22Rv1 (cell line): ENCODE results near the gene ECE2.
A peak's percentile ranks its signal among the peaks of the same experiment; 100 is the strongest.

Experiments
- H3K27ac ChIP-seq: fragments of 450-650 bp; 2 replicates; pipeline ENCODE4 v1.5.1; 2017
- ZFX ChIP-seq: fragments of 450-650 bp; IDR thresholded peaks from 2 replicates; pipeline ENCODE4 v1.6.1; 2017; ENCODE audit warnings: antibody characterized with exemption, borderline replicate concordance
- TF ChIP-seq, protein P1 (sequence below): fragments of 450-650 bp; IDR thresholded peaks from 2 replicates; pipeline ENCODE4 v1.5.1; 2017; ENCODE audit warnings: mild to moderate bottlenecking

The ECE2 gene

DNA sequence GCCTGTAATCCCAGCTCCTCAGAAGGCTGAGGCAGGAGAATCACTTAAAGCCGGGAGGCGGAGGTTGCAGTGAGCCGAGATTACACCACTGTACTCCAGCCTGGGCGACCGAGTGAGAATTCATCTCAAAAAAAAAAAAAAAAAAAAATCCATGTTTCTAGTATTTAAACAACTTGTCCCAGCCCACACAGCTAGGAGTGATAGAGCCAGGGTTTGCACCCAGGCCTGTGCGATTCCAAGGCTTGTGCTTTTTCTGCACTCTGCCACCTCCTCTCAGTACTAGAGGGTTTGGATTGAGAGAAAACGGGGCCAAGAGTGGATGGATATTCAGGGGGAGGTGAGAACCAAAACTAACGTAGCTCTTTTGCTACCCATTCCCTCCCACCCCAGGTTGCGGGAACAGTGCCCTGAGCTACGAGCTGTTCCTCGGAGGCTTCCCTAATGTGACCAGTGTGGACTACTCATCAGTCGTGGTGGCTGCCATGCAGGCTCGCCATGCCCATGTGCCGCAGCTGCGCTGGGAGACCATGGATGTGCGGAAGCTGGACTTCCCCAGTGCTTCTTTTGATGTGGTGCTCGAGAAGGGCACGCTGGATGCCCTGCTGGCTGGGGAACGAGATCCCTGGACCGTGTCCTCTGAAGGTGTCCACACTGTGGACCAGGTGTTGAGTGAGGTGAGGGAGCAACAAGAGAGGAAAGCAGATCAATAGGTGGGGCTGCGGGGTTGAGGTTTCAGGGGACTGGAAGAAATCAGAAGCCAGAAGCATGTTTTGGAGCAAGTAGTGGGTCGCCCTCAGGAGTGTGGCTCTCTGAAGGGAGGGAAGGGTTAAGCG lies 18.5 kb upstream of the ECE2 start:
- TF ChIP-seq, protein P1, sequence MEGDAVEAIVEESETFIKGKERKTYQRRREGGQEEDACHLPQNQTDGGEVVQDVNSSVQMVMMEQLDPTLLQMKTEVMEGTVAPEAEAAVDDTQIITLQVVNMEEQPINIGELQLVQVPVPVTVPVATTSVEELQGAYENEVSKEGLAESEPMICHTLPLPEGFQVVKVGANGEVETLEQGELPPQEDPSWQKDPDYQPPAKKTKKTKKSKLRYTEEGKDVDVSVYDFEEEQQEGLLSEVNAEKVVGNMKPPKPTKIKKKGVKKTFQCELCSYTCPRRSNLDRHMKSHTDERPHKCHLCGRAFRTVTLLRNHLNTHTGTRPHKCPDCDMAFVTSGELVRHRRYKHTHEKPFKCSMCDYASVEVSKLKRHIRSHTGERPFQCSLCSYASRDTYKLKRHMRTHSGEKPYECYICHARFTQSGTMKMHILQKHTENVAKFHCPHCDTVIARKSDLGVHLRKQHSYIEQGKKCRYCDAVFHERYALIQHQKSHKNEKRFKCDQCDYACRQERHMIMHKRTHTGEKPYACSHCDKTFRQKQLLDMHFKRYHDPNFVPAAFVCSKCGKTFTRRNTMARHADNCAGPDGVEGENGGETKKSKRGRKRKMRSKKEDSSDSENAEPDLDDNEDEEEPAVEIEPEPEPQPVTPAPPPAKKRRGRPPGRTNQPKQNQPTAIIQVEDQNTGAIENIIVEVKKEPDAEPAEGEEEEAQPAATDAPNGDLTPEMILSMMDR = no peak
- TF ChIP-seq ZFX = no peak
- peak overlapping the region; percentile 4; the same call in 1 of the 2 replicates for H3K27ac ChIP-seq

GRCh38 chr3:184258926-184259325 lies 16.9 kb upstream of the ECE2 start:
- peak overlapping the region; percentile 85 for H3K27ac ChIP-seq
- TF ChIP-seq, protein P1 = no peak
- TF ChIP-seq ZFX = no peak

GRCh38 chr3:184259396-184259877 lies 16.4 kb upstream of the ECE2 start:
- TF ChIP-seq, protein P1 = no peak
- no peak for TF ChIP-seq ZFX
- peak overlapping the region; percentile 85 for H3K27ac ChIP-seq

GRCh38 chr3:184259878-184260723 lies 15.7 kb upstream of the ECE2 start:
- TF ChIP-seq, protein P1 = no peak
- no peak for TF ChIP-seq ZFX
- peak overlapping the region; percentile 85 for H3K27ac ChIP-seq

DNA sequence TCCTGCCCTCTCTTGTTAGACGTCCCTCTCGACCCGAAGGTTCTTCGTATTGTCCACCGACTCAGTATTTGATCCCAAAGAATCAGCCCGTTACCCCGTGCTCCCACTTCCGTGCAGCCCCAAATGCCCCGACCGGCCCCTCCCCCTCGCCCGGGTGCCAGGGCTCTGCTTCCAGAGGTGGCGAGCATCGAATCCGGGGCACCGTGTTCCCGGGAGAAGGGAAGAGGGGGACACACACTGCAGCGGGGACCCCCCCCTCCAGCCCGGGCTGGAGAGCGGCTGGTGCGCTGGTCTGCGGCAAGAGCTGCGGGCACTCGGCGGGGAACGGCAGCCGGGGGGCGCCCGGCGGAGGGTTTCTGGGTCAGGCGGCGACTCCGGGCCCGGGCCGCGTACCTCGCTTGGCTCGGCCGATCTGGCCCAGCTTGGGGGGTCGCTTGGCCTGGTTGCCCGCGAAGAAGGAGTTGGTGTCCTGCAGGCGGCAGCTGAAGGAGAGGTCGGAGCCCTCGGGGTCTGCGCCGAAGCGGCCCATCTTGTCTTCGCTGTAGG lies 15.0 kb upstream of the ECE2 start:
- H3K27ac ChIP-seq = peak overlapping the region; percentile 85
- TF ChIP-seq, protein P1 = no peak
- no peak for TF ChIP-seq ZFX

DNA sequence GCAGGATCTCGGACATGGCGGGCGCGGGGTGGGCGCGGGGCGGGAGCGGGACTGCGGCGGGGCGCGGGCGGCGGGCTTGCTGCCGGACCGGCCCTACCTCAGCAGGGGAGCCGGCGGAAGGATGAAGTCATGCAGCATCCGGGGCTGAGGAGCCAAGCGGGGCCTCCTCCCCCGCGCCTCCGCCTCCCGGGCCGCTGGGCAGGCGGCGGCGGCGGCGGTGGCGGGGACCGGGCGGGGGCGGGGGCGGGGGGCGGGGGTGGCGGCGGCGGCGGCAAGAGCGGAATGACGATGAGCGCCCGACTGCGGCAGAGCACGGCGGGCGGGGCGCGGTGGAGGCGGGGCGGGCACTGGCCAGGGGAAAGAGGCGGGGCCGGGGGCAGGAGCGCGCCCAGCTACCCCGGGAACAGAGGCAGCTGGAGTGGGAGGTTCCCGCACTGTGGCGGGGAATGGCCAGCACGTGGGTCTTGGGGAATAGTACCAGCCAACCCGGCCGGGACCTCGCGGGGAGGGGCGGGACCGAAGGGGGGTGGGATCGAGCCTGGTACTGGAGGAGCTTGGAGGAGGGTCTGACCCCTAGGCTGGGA lies 14.5 kb upstream of the ECE2 start, which contains the start of gene CAMK2N2:
Gene CAMK2N2 (minus strand): TSS at position 284 of the 584 bp plus-strand sequence. CDS start 268 bp downstream, at position 16.
- peak within 1 kb of the TSS; percentile 85 for H3K27ac ChIP-seq
- TF ChIP-seq ZFX = no peak
- TF ChIP-seq, protein P1 = no peak
